Jurkat, Clone E6-1 (cell line): Measurements from ENCODE around the gene SCARB1. TPM values are rescaled to one million over a fixed set of nuclear protein-coding genes. Genes with fewer than 3 reads are reported as not detected.
"Not testable (repeated sequence)": the region's sequence is repeated elsewhere in the genome, so short reads cannot be mapped to it uniquely, and the experiment has no call there.

Experiments used
- DNase-seq: peaks from one replicate; pipeline ENCODE4 v3.0.0-alpha.2; 2011; ENCODE audit warnings: low read depth, low spot score
- H3K4me3 ChIP-seq: 2 replicates; pipeline ENCODE4 v1.5.1; 2011; ENCODE audit warnings: mild to moderate bottlenecking, low read length, control low read depth, moderate library complexity
- polyA plus RNA-seq: library from polyadenylated mRNA; unstranded; fragments of >200 nt; gene quantifications from one replicate; pipeline ENCODE4 v1.2.1, GENCODE V29; 2012; ENCODE audit warnings: missing spikeins; ENCODE audit not compliant: insufficient read length, insufficient read depth

Gene SCARB1
- polyA plus RNA-seq = 33.0 TPM

GRCh38 chr12:124863416-124864325, at the start of gene SCARB1:
SCARB1 (minus strand) TSS chr12:124863864; CDS start chr12:124863720, 144 bp downstream.
- peak; percentile 64 for DNase-seq

GRCh38 chr12:124912529-124913287, 49.0 kb upstream of the SCARB1 start:
- not testable (repeated sequence) for DNase-seq, H3K4me3 ChIP-seq

More at GRCh38 chr12:124863416-124864325, at the start of gene SCARB1:
- peak within 1 kb of the TSS; percentile 63 for H3K4me3 ChIP-seq

DNA sequence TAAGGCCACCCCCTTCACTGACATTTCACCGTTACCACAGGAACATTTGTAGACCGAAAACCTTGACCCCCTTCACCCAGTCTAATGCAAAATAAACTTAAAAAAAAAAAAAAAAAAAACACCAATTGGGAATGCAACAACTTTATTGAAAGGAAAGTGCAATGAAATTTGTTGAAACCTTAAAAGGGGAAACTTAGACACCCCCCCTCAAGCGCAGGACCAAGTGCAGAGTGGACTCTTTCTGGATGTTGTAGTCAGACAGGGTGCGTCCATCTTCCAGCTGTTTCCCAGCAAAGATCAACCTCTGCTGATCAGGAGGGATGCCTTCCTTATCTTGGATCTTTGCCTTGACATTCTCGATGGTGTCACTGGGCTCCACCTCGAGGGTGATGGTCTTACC, 47.9 kb upstream of the SCARB1 start:
- not testable (repeated sequence) for DNase-seq, H3K4me3 ChIP-seq

GRCh38 chr12:124910561-124911478, 47.2 kb upstream of the SCARB1 start:
- no peak overlapping the region for H3K4me3 ChIP-seq
- no peak for DNase-seq

- H3K4me3 ChIP-seq = no peak overlapping the region
Observed at GRCh38 chr12:124909831-124910560, 46.3 kb upstream of the SCARB1 start.

DNA sequence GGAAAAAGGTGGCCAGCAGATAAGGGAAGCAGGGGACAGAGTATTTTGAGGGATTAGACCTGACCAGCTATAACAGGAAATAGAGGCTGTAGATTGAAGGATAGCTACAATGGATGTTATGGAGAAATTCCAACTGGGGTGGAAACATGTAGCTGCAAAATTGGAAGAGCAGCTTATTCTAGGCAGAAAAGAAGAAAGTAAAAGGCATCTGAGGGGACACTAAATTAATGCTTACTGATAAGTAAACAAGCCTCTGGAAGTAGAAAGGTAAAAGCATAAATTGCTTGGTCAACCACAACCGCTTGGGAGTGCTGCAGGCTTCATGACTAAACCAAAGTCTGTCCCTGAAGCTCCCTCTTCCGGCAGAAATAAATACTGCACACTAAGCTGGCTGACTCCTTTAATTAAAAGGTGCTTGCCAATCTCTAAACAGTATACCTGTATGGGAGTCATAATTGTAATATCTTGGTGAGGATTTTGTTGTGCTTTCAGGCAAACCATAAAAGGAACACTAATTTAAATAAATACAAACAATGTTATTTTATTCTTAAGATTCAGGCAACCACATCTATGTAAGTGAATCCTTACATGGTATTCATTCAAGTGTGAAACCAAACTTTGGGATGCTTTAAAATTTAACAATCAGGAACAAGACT, 43.1 kb upstream of the SCARB1 start:
- no peak overlapping the region for H3K4me3 ChIP-seq
- DNase-seq = peak; percentile 94

More at GRCh38 chr12:124909831-124910560, 46.3 kb upstream of the SCARB1 start:
- no peak for DNase-seq

DNA sequence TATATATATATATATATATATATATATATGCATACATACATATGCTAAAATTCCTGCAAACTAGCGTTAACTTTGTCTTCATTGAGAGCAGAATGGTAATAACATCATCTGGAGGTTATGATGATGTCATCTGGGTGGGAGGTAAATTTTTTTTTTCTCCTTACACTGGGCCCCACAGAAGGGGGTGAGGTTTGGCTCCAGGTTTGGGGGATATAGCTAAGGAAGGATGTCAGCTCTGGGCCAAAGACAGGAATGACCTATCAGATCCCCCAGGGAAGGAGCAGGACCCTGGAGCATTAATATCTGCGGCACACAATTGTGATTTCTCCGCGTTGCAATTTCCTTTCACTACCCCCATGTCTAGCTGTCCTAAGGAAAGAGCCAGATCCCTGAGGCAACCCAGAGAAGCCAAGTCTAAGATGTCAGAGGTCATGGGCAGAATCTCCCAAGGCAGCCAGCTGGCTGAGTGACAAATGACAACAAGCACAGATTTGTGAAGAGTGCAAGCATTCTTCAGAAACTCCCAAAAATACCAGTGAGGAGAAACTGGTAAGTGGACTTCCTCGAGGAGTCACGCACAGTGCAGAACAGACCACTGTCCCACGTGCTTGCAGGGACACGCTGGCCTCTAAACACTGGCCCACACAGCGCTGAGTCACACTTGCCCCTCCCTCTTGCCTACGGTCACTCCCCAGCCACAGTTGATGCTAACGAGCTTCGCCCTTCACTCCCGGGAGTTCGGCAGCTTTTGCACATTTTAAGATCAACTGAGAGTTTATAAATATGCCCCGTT, 40.8 kb upstream of the SCARB1 start:
- no peak for DNase-seq
- H3K4me3 ChIP-seq = no peak overlapping the region

- no peak overlapping the region for H3K4me3 ChIP-seq
- DNase-seq = no peak
Observed at GRCh38 chr12:124902916-124903315, 39.3 kb upstream of the SCARB1 start.

DNA sequence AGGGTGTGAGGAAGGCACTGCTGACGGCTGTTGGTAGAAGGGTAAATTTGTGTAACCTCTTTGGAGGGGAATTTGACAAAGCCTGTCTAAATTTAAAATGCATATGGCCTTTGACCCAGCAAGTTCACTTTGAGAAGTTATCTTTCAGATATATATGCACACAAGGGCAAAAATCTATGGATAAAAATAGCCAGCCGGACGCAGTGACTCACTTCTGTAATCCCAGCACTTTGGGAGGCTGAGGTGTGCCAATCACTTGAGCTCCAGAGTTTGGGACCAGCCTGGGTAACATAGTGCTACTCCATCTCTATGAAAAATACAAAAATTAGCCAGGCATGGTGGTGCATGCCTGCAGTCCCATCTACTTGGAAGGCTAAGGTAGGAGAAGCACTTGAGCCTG, 37.3 kb upstream of the SCARB1 start:
- no peak for DNase-seq

DNA sequence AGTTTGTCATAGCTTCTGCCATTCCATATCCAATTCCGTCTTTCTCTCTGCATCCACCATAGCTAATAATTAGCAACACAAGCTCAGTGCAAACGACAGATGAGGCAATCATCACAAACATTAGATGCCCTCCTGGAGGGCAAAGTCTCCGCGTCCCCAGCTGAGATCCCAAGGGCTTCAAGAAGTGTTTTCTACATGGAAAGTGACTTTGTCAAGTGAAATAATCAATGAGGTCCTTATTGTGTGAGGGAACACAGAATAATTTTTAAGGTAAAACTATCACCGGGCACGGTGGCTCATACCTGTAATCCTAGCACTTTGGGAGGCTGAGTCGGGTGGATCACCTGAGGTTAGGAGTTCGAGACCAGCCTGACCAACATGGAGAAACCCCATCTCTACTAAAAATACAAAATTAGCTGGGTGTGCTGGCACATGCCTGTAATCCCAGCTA, 36.7 kb upstream of the SCARB1 start:
- DNase-seq, H3K4me3 ChIP-seq: not testable (repeated sequence)

More for the DNA sequence above, 37.3 kb upstream of the SCARB1 start:
- no peak overlapping the region for H3K4me3 ChIP-seq

DNA sequence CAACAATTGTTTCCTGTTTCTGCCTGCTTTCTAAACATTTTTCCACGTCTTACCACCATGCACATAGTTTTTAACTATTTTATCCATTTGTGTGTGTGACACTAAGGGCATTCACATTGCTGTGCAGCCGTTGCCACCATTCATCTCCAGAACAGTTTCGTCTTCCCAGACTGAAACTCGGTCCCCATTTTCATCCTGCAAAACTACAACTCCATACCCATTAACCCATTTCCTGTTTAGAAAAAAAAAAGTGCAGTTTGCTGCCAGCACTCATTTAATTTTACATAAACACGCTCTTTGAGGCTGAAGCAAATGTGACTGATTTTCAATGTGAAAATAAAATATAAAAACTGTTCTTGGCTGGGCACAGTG, 35.2 kb upstream of the SCARB1 start:
- no peak for DNase-seq
- H3K4me3 ChIP-seq = peak overlapping the region; percentile 31

- DNase-seq = peak; percentile 80
- H3K4me3 ChIP-seq = peak overlapping the region; percentile 31
Observed at GRCh38 chr12:124898200-124898922, 34.7 kb upstream of the SCARB1 start.

GRCh38 chr12:124896461-124896860, 32.8 kb upstream of the SCARB1 start:
- no peak for DNase-seq
- no peak overlapping the region for H3K4me3 ChIP-seq

DNA sequence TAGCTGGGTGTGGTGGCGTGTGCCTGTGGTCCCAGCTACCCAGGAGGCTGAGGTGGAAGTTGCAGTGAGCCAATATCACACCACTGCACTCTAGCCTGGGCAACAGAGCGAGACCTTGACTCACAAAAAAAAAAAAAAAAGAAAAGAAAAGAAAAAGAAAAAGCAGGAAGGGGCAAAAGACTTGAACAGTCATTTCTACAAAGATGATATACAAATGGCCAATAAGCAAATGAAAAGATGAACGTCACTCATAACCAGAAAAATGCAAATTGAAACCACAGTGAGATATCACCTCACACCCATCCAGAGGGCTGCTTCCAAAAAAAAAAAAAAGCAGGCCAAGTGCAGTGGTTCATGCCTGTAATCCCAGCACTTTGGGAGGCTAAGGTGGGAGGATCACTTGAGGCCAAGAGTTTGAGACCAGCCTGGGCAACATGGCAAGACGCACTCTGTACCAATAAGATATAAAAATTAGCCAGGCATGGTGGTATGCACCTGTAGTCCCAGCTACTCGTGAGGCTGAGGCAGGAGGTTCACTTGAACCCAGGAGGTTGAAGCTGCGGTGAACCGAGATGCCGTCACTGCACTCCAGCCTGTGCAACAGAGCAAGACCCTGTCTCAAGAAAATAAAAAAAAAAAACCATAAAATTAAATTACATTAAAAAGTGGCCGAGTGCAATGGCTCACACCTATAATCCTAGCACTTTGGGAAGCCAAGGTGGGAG, 30.3 kb upstream of the SCARB1 start:
- DNase-seq = no peak
- no peak overlapping the region for H3K4me3 ChIP-seq

- DNase-seq = no peak
- no peak overlapping the region for H3K4me3 ChIP-seq
Observed at GRCh38 chr12:124888260-124888659, 24.6 kb upstream of the SCARB1 start.

DNA sequence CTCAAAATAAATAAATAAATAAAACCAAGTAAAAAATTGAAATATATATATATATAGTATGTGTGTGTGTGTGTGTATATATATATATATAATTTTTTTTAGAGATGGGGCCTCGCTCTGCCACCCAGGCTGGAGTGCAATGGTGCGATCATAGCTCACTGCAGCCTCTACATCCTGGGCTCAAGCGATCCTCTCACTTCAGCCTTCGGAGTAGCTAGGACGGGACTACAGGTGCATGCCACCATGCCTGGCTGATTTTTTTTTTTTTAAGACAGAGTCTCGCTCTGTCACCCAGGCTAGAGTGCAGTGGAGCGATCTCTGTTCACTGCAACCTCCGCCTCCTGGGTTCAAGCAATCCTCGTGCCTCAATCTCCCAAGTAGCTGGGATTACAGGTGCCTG, 24.1 kb upstream of the SCARB1 start:
- not testable (repeated sequence) for H3K4me3 ChIP-seq, DNase-seq
